Neuronal stem cell (in vitro differentiated cells): ENCODE results near the gene SYCP2L.

ENCODE experiments used
- DNase-seq: peaks from one replicate; pipeline ENCODE4 v3.0.0-alpha.2; 2013; ENCODE audit warnings: low spot score
- H2AFZ ChIP-seq: one replicate; pipeline ENCODE4 v1.6.1; 2013; ENCODE audit warnings: mild to moderate bottlenecking, low read length, inconsistent platforms
- H2AK5ac ChIP-seq: 2 replicates; pipeline ENCODE4 v1.6.1; 2013; ENCODE audit warnings: low read depth, mild to moderate bottlenecking, inconsistent platforms, low read length, moderate library complexity, mixed read lengths
- H2BK120ac ChIP-seq: 2 replicates; pipeline ENCODE4 v1.6.1; 2013; ENCODE audit warnings: low read depth, mild to moderate bottlenecking, inconsistent platforms, low read length, moderate library complexity, mixed read lengths
- H2BK12ac ChIP-seq: one replicate; pipeline ENCODE4 v1.6.1; 2013; ENCODE audit warnings: low read length, inconsistent platforms
- H2BK15ac ChIP-seq: 2 replicates; pipeline ENCODE4 v1.6.1; 2013; ENCODE audit warnings: mild to moderate bottlenecking, low read length, inconsistent platforms, mixed read lengths
- H2BK5ac ChIP-seq: one replicate; pipeline ENCODE4 v1.6.1; 2013; ENCODE audit warnings: inconsistent platforms, mild to moderate bottlenecking, low read length, moderate library complexity
- H3K14ac ChIP-seq: one replicate; pipeline ENCODE4 v1.6.1; 2013; ENCODE audit warnings: low read length, inconsistent platforms
- H3K18ac ChIP-seq: 2 replicates; pipeline ENCODE4 v1.6.1; 2013; ENCODE audit warnings: low read length, inconsistent platforms
- H3K23ac ChIP-seq: 2 replicates; pipeline ENCODE4 v1.6.1; 2013; ENCODE audit warnings: low read depth, mild to moderate bottlenecking, mixed read lengths, low read length, inconsistent platforms; ENCODE audit not compliant: poor library complexity
- H3K27ac ChIP-seq: replicated peaks from 3 replicates; pipeline ENCODE4 v1.5.1; 2013; ENCODE audit warnings: low read length, inconsistent platforms
- H3K27me3 ChIP-seq, 3 experiments: 2 replicates each; pipeline ENCODE4 v1.6.1; 2013; ENCODE audit warnings: low read length in 3 of 3, mild to moderate bottlenecking in 2 of 3, inconsistent platforms in 1 of 3, low read depth in 1 of 3, mixed read lengths in 1 of 3, moderate library complexity in 1 of 3; ENCODE audit not compliant: control insufficient read depth in 3 of 3, insufficient read depth in 3 of 3
- H3K36me3 ChIP-seq, 2 donors: replicated peaks in 1 of 2; 2 replicates each; pipeline ENCODE4 v1.6.1; 2013; ENCODE audit warnings: low read length in 2 of 2; ENCODE audit not compliant: control insufficient read depth in 2 of 2, insufficient read depth in 2 of 2
- H3K4ac ChIP-seq: 2 replicates; pipeline ENCODE4 v1.6.1; 2013; ENCODE audit warnings: inconsistent platforms, mild to moderate bottlenecking, low read length, moderate library complexity
- H3K4me1 ChIP-seq, 2 donors: 1 replicate in 1 of 2; 2 replicates in 1 of 2; pipeline ENCODE4 v1.6.1; 2013; ENCODE audit warnings: low read length in 2 of 2, low read depth in 1 of 2; ENCODE audit not compliant: control insufficient read depth in 2 of 2, insufficient read depth in 1 of 2
- H3K4me2 ChIP-seq: one replicate; pipeline ENCODE4 v1.6.1; 2013; ENCODE audit warnings: mild to moderate bottlenecking, low read length, inconsistent platforms; ENCODE audit not compliant: insufficient read depth, poor library complexity, severe bottlenecking
- H3K4me3 ChIP-seq, 2 donors: 2 replicates each; pipeline ENCODE4 v1.5.1; 2013; ENCODE audit warnings: low read length in 2 of 2, mild to moderate bottlenecking in 2 of 2, inconsistent platforms in 1 of 2, moderate library complexity in 1 of 2
- H3K79me1 ChIP-seq: one replicate; pipeline ENCODE4 v1.6.1; 2013; ENCODE audit warnings: low read depth, mild to moderate bottlenecking, inconsistent platforms, low read length, moderate library complexity
- H3K9ac ChIP-seq: one replicate; pipeline ENCODE4 v1.6.1; 2013; ENCODE audit warnings: mild to moderate bottlenecking, low read depth, low read length, inconsistent platforms; ENCODE audit not compliant: poor library complexity
- H3K9me3 ChIP-seq, 2 donors: replicated peaks in 1 of 2; 2 replicates each; pipeline versions ENCODE3 to v1.6.1; 2013; ENCODE audit warnings: low read length in 2 of 2, mild to moderate bottlenecking in 2 of 2, inconsistent platforms in 1 of 2, low read depth in 1 of 2, mixed read lengths in 1 of 2, moderate library complexity in 1 of 2; ENCODE audit not compliant: control insufficient read depth in 2 of 2, insufficient read depth in 1 of 2
- H4K8ac ChIP-seq: one replicate; pipeline ENCODE4 v1.6.1; 2013; ENCODE audit warnings: low read depth, mild to moderate bottlenecking, inconsistent platforms, low read length, moderate library complexity
- H4K91ac ChIP-seq: one replicate; pipeline ENCODE4 v1.6.1; 2013; ENCODE audit warnings: low read length, low read depth, mild to moderate bottlenecking, inconsistent platforms; ENCODE audit not compliant: poor library complexity
- WGBS, 2 donors: extraction: QIAGEN DNeasy Blood & Tissue Kit; methylation state at CpG; one replicate each; pipeline ENCODE4 v1.1.7; 2013; ENCODE audit warnings: missing lambda C conversion rate in 2 of 2, mixed read lengths in 1 of 2; ENCODE audit not compliant: insufficient read length in 2 of 2, insufficient replicate concordance in 1 of 2; ENCODE audit errors: extremely low coverage in 2 of 2; 5-methylcytosine and 5-hydroxymethylcytosine counted together

SYCP2L gene

GRCh38 chr6:10945845-10946244 lies 59.0 kb downstream of the SYCP2L start:
- DNase-seq: no peak

GRCh38 chr6:10947966-10948365 lies 61.1 kb downstream of the SYCP2L start:
- H2BK120ac ChIP-seq: no peak overlapping the region
- peaks cover 0 to 2% of the 10 kb centered on the region in 2 donors for H3K4me1 ChIP-seq
- no peak overlapping the region for H3K23ac ChIP-seq
- no CpG with 5 or more reads among the region's 5 CpGs for WGBS, 2 donors
- no peak overlapping the region for H3K27ac ChIP-seq
- H2BK12ac ChIP-seq: no peak overlapping the region
- H3K9me3 ChIP-seq: peaks cover 0 to 9% of the 10 kb centered on the region in 2 donors
- no peak overlapping the region for H3K14ac ChIP-seq
- no peak overlapping the region for H3K4me2 ChIP-seq
- H2AFZ ChIP-seq: no peak overlapping the region
- H3K27me3 ChIP-seq: no peaks in the 10 kb centered on the region
- H3K4ac ChIP-seq: no peak overlapping the region
- H2AK5ac ChIP-seq: no peak overlapping the region
- H3K4me3 ChIP-seq: no peak overlapping the region
- H3K79me1 ChIP-seq: no peaks in the 10 kb centered on the region
- H3K36me3 ChIP-seq: no peaks in the 10 kb centered on the region
- no peak overlapping the region for H4K8ac ChIP-seq
- no peak overlapping the region for H2BK5ac ChIP-seq
- no peak overlapping the region for H2BK15ac ChIP-seq
- H3K18ac ChIP-seq: no peak overlapping the region
- no peak overlapping the region for H3K9ac ChIP-seq
- H4K91ac ChIP-seq: no peak overlapping the region
- no peak for DNase-seq

More at GRCh38 chr6:10945845-10946244, 59.0 kb downstream of the SYCP2L start:
- no CpG with 5 or more reads among the region's 1 CpG for WGBS, 2 donors
- no peaks in the 10 kb centered on the region for H3K4me1 ChIP-seq
- no peak overlapping the region for H3K4me2 ChIP-seq
- no peak overlapping the region for H4K8ac ChIP-seq
- H2BK120ac ChIP-seq: no peak overlapping the region
- no peaks in the 10 kb centered on the region for H3K79me1 ChIP-seq
- H3K9ac ChIP-seq: no peak overlapping the region
- no peak overlapping the region for H3K4me3 ChIP-seq
- H3K14ac ChIP-seq: no peak overlapping the region
- H4K91ac ChIP-seq: no peak overlapping the region
- H3K27ac ChIP-seq: no peak overlapping the region
- no peaks in the 10 kb centered on the region for H3K27me3 ChIP-seq
- no peak overlapping the region for H2AK5ac ChIP-seq
- H2BK5ac ChIP-seq: no peak overlapping the region
- no peak overlapping the region for H2BK15ac ChIP-seq
- no peaks in the 10 kb centered on the region for H3K36me3 ChIP-seq
- H3K4ac ChIP-seq: no peak overlapping the region
- H2BK12ac ChIP-seq: no peak overlapping the region
- H3K9me3 ChIP-seq: peaks cover 0 to 9% of the 10 kb centered on the region in 2 donors
- no peak overlapping the region for H3K23ac ChIP-seq
- no peak overlapping the region for H2AFZ ChIP-seq
- H3K18ac ChIP-seq: no peak overlapping the region

GRCh38 chr6:10949579-10950490 lies 63.0 kb downstream of the SYCP2L start:
- WGBS, 2 donors: no CpG with 5 or more reads among the region's 6 CpGs
- no peak for DNase-seq
- H4K8ac ChIP-seq: no peak overlapping the region
- no peak overlapping the region for H3K27ac ChIP-seq
- H3K4me3 ChIP-seq: no peak overlapping the region
- H2BK12ac ChIP-seq: no peak overlapping the region
- no peak overlapping the region for H2AK5ac ChIP-seq
- H3K4ac ChIP-seq: no peak overlapping the region
- no peak overlapping the region for H3K9ac ChIP-seq
- H3K4me1 ChIP-seq: peaks cover 0 to 4% of the 10 kb centered on the region in 2 donors
- H3K9me3 ChIP-seq: peaks cover 0 to 9% of the 10 kb centered on the region in 2 donors
- no peak overlapping the region for H2BK5ac ChIP-seq
- no peak overlapping the region for H3K14ac ChIP-seq
- no peak overlapping the region for H3K18ac ChIP-seq
- no peak overlapping the region for H4K91ac ChIP-seq
- H3K36me3 ChIP-seq: no peaks in the 10 kb centered on the region
- no peak overlapping the region for H2BK120ac ChIP-seq
- no peak overlapping the region for H3K4me2 ChIP-seq
- no peak overlapping the region for H2BK15ac ChIP-seq
- H3K23ac ChIP-seq: no peak overlapping the region
- no peaks in the 10 kb centered on the region for H3K27me3 ChIP-seq
- H2AFZ ChIP-seq: no peak overlapping the region
- H3K79me1 ChIP-seq: no peaks in the 10 kb centered on the region

GRCh38 chr6:10951675-10952282 lies 64.9 kb downstream of the SYCP2L start:
- Histone ChIP-seq H3K36me3 (no peaks in the 10 kb centered on the region), H3K4me2 (no peak overlapping the region), H4K8ac (no peak overlapping the region), H2AFZ (no peak overlapping the region), H3K9me3 (peaks cover 0 to 9% of the 10 kb centered on the region in 2 donors), H2BK15ac (no peak overlapping the region), H3K27ac (no peak overlapping the region), H2AK5ac (no peak overlapping the region), H2BK5ac (no peak overlapping the region), H3K79me1 (no peaks in the 10 kb centered on the region), H3K4me3 (no peak overlapping the region), H2BK12ac (no peak overlapping the region), H3K18ac (no peak overlapping the region), H3K27me3 (no peaks in the 10 kb centered on the region), H3K9ac (no peak overlapping the region), H4K91ac (no peak overlapping the region), H3K4ac (no peak overlapping the region), H3K23ac (no peak overlapping the region), H3K4me1 (peaks cover 0 to 4% of the 10 kb centered on the region in 2 donors), H3K14ac (no peak overlapping the region), H2BK120ac (no peak overlapping the region)
- WGBS, 2 donors: no CpG with 5 or more reads among the region's 6 CpGs
- DNase-seq: peak; percentile 26
